DOHH2 (cell line): ENCODE results near the gene HPSE2.

Experiments
- CTCF ChIP-seq: fragments of 200-600 bp; sonication (generic); IDR thresholded peaks from one replicate; pipeline ENCODE4 v1.5.1; 2014; ENCODE audit warnings: antibody characterized with exemption, mild to moderate bottlenecking, low read depth, low read length; ENCODE audit not compliant: poor library complexity, severe bottlenecking
- EZH2phosphoT487 ChIP-seq: fragments of 200-600 bp; sonication (generic); IDR thresholded peaks from 2 replicates; pipeline ENCODE4 v1.6.1; 2017; ENCODE audit warnings: borderline replicate concordance, mild to moderate bottlenecking, antibody characterized with exemption, low read length, moderate library complexity, mixed read lengths

GRCh38 chr10:98649170-98649569, 586.5 kb downstream of the HPSE2 start:
- no peak for TF ChIP-seq CTCF
- TF ChIP-seq EZH2phosphoT487: no peak
